ENCODE data around the gene APEH. TPM values are rescaled to one million over a fixed set of nuclear protein-coding genes. Genes with fewer than 3 reads are reported as not detected.
"Not testable (repeated sequence)": the region's sequence is repeated elsewhere in the genome, so short reads cannot be mapped to it uniquely, and the experiment has no call there.

The APEH gene
- total RNA-seq, 1 experiment from 2014 or later, result 88.6 TPM

GRCh38 chr3:49668861-49669260 is 5.3 kb upstream of the APEH start:
- DNase-seq (ENCODE audit: low read depth), result peak; percentile 69

GRCh38 chr3:49669352-49669751 is 4.8 kb upstream of the APEH start:
- DNase-seq (ENCODE audit: low read depth), result no peak

GRCh38 chr3:49670940-49671290 is 3.2 kb upstream of the APEH start:
- no peak for DNase-seq (ENCODE audit: low read depth)

GRCh38 chr3:49671291-49672288 is 2.6 kb upstream of the APEH start:
- DNase-seq (ENCODE audit: low read depth), result peak; percentile 52

GRCh38 chr3:49673121-49673714 is 933 bp upstream of the APEH start:
- DNase-seq (ENCODE audit: low read depth), result peak; percentile 13

GRCh38 chr3:49674497-49674983 is 389 bp downstream of the APEH start:
- no peak for DNase-seq (ENCODE audit: low read depth)

- no peak for DNase-seq (ENCODE audit: low read depth)
Measured at GRCh38 chr3:49675912-49676311, 1.8 kb downstream of the APEH start.

- no peak for DNase-seq (ENCODE audit: low read depth)
Measured at GRCh38 chr3:49680493-49681231, 6.5 kb downstream of the APEH start.

- DNase-seq (ENCODE audit: low read depth), result no peak
Measured at GRCh38 chr3:49681232-49681522, 7.0 kb downstream of the APEH start.

GRCh38 chr3:49681543-49681942 is 7.4 kb downstream of the APEH start:
- DNase-seq (ENCODE audit: low read depth), result no peak

GRCh38 chr3:49683162-49683561 is 9.0 kb downstream of the APEH start:
- DNase-seq (ENCODE audit: low read depth), result no peak

GRCh38 chr3:49684453-49684852 is 10.3 kb downstream of the APEH start:
- not testable (repeated sequence) for DNase-seq (ENCODE audit: low read depth)

GRCh38 chr3:49685103-49685502 is 11.0 kb downstream of the APEH start:
- DNase-seq (ENCODE audit: low read depth), result not testable (repeated sequence)

GRCh38 chr3:49685846-49686245 is 11.7 kb downstream of the APEH start:
- not testable (repeated sequence) for DNase-seq (ENCODE audit: low read depth)

- not testable (repeated sequence) for DNase-seq (ENCODE audit: low read depth)
Measured at GRCh38 chr3:49686346-49686745, 12.2 kb downstream of the APEH start.

- peak; percentile 47 for DNase-seq (ENCODE audit: low read depth)
Measured at GRCh38 chr3:49686769-49687423, 12.7 kb downstream of the APEH start.

GRCh38 chr3:49687424-49687795 is 13.3 kb downstream of the APEH start:
- not testable (repeated sequence) for DNase-seq (ENCODE audit: low read depth)

GRCh38 chr3:49688338-49689045 is 14.3 kb downstream of the APEH start:
- DNase-seq (ENCODE audit: low read depth), result not testable (repeated sequence)

- DNase-seq (ENCODE audit: low read depth), result peak; percentile 76
Measured at GRCh38 chr3:49689046-49689907, 15.1 kb downstream of the APEH start, which contains the start of the genes MST1 and RNF123. Gene MST1 (minus strand): TSS chr3:49689474. CDS start chr3:49688691, 783 bp downstream. Gene RNF123 (plus strand): TSS chr3:49689557. CDS start chr3:49691166, 1,609 bp downstream.

Measured in M059J (cell line).